Activated naive CD4-positive, alpha-beta T cell treated with Interleukin-2 at 50 U/mL for 16 hours (primary cell): Measurements from ENCODE around the gene FIZ1.

Source experiments
- DNase-seq: peaks from one replicate; pipeline ENCODE4 v3.0.0-alpha.2; 2020

Gene FIZ1

GRCh38 chr19:55635856-55636440 lies 36.6 kb upstream of the FIZ1 start:
- DNase-seq, result no peak

- peak; percentile 10 for DNase-seq
Measured at GRCh38 chr19:55635334-55635717, 36.0 kb upstream of the FIZ1 start.

- no peak for DNase-seq
Measured at GRCh38 chr19:55633861-55634260, 34.5 kb upstream of the FIZ1 start.

- peak; percentile 84 for DNase-seq
Measured at GRCh38 chr19:55632463-55632834, 33.1 kb upstream of the FIZ1 start.

DNA sequence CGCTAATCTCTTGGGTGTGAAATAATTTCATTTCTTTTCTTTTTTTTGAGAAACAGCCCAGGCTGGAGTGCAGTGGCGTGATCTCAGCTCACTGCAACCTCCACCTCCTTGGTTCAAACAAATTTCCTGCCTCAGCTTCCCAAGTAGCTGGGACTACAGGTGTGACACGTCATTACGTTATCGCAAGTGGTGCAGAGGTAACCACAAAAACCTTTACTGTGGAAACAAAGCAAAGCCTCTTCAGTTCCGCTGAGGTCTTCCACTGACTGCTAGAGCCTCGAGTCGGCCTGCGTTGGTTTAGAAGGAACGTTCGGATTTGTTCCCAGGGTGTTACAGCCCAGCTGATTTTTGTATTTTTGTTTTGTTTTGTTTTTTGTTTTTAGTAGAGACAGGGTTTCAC lies 27.0 kb upstream of the FIZ1 start:
- peak; percentile 53 for DNase-seq

GRCh38 chr19:55625004-55625326 lies 25.6 kb upstream of the FIZ1 start:
- no peak for DNase-seq

- DNase-seq, result peak; percentile 91
Measured at GRCh38 chr19:55624109-55625003, 25.0 kb upstream of the FIZ1 start, which contains the start of gene ZNF784. Gene ZNF784 (minus strand): TSS chr19:55624566. CDS start chr19:55624561, 5 bp downstream.

DNA sequence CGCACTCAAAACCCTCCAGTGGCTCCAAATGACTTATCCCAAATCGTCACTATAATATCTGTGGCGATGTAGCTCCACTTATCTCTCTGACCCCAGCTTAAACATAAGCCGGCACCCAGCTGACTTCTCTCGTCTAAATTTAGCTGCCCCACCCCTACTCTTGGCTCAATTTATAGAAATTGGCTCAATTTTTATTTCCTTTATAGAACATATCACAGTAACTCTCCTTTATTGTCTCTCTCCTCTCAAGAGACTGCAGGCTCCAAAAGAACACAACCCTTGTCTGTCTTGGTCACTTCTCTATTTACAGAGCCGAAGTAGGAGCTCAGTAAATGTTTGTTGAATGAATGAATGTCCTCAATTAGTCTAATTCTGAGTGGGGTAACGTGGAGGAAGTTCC lies 24.2 kb upstream of the FIZ1 start:
- no peak for DNase-seq

DNA sequence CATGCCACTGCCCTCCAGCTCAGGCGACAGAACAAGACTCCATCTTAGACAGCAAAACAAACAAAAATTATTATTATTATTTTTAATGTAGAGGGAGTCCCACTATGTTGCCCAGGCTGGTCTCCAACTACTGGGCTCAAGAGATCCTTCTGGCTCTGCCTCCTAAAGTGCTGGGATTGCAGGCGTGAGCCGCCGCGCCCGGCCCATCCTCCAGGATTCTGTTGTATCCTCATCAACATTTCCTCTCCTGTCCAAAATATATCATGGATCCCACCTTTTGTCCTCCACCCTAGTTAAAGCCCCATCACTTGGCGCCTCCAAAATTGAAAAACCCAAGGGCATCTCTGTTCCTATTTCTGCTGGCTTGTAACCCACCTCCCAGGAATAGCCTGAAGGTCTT lies 23.8 kb upstream of the FIZ1 start:
- no peak for DNase-seq

DNA sequence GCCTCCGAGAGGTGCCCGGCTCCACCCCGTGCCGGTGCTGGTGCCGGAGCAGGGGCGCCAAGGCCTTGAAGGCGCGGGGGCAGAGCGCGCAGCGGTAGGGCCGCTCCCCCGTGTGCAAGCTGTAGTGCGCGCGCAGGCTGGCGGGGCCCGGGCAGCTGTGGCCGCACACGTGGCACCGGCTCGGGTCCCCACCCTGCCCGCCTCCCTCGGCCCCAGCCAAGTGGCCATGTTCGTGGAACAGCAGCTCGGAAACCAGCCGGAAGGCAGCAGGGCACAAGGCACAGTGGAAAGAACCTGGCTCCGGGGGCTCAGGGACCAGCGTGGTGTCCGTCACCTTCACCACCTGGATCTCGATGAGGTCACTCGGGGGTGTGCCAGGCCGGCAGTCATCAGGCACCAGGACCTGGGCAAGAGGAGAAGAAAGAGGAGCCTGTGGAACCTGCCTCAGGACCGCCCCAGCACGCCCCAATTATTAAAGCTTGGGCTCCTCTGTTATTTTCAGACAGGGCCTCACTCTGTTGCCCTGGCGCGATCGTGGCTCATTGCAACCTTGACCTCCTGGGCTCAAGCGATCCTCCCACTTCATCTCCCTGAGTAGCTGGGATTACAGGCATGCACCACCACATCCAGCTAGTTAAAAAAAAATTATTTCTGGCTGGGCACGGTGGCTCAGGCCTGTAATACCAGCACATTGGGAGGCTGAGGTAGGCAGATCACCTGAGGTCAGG lies 23.1 kb upstream of the FIZ1 start:
- no peak for DNase-seq

DNA sequence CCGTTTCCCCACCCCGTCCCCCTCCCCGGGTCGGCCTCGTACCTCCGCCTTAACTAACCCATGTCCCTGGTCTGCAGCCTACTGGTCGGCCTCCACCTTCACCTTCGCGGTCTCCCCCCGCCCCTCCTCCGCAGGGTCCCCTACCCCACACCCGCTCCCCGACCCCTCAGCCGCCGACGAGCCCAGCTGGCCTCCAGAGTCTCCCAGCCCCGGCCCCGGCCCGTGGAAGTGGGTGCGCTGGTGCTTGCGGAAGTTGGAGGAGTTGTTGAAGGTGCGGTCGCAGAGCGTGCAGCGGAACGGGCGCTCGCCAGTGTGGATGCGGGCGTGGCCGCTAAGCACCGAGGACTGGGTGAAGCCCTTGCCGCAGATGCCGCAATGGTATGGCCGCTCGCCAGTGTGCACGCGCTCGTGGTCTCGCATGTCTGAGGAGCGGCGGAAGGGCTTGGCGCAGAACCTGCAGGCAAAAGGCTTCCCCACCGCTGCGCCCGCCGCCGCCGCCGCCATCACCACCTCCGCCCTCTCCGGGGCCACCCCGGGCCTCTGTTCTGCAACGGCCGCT lies 22.4 kb upstream of the FIZ1 start:
- DNase-seq, result no peak

- DNase-seq, result no peak
Measured at GRCh38 chr19:55621205-55621672, 21.9 kb upstream of the FIZ1 start.

DNA sequence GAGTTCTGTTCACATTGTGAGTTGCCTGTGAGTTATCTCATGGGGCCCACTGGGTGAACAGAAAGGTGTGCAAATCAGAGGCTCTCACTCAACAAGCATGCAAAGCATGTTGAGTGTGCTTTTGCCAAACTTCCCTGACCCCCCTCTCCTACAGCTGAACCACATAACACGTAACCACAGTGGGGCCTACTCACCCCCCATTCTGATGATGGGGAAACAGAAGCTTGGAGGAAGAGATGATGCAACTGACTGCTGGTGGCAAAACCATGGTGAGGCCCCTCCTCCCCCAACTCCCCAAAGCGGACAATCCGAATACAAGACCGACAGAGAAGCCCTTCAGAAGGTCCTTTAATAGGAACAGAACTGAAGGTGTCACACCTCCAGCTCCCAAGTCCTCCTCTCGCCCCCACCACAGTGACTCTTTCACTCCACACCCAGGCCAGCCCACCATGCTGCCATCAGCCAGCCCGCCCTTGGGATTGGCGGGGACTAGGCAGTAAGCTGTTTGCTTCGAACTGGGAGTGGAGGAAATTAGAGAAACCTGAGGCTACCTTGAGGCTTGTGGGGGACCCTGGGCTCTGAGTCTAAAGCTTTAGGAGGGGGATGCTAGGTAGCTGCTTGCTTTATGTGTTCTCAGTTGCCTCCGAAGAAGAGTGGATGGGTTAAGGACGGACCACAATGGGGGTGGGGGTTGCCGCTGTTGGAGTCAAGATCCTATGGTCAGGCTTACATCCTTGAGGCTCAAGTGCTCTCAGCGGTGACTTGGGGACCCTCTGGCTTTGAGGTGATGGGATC lies 21.3 kb upstream of the FIZ1 start:
- DNase-seq, result no peak

DNA sequence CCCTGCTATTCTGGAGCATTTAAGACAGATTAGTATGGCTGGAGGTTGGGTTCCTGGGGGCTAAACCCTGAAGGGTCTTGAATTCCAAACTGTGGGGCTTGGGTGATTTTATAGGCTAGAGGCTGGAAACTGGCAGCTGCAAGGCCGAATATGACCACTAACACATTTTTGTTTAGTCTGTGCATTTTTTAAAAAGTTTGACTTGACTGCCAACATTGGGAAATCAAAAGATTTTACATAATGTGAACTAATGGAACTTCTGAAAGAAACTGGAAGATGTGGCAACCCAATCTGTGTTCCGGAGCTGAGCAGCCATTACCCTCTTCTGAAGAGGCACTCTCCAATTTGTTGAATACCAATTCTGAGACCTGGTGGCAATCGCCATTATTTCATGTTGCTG lies 20.0 kb upstream of the FIZ1 start:
- DNase-seq, result no peak

DNA sequence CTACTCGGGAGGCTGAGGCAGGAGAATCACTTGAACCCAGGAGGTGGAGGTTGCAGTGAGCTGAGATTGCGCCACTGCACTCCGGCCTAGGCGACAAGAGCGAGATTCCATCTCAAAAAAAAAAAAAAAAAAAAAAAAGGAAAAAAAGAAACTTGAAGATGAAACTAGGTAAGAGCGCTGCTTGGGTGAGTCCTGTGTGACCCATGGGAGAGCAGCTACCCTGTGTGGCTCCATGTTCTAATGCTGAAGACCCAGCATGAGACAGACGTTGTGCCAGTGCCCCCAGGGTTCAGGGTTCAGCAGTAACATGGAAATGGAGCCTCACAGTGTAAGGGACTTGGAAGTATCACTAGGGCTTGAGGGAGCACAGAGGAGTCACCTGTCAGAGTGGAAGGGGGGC lies 19.1 kb upstream of the FIZ1 start:
- no peak for DNase-seq

DNA sequence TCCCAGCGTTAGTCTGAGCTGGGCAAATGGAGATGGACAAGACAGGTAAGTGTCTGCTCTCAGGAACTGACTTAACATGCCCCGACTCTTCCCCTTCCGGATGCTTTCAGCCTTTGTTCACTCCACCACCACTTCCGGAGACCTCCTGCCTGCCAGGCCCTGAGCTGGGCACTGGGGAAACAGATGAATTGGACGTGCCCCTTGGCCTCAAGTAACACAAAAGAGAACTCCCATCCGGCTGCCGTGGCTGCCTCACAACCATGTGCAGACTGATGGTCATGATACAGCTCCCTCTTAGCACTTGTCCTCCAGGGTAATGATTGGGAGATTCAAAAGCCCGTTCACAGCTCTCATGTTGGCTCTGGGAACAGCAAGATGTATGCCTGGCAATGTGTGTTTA lies 18.1 kb upstream of the FIZ1 start:
- no peak for DNase-seq

GRCh38 chr19:55616395-55616875 lies 17.1 kb upstream of the FIZ1 start:
- no peak for DNase-seq

DNA sequence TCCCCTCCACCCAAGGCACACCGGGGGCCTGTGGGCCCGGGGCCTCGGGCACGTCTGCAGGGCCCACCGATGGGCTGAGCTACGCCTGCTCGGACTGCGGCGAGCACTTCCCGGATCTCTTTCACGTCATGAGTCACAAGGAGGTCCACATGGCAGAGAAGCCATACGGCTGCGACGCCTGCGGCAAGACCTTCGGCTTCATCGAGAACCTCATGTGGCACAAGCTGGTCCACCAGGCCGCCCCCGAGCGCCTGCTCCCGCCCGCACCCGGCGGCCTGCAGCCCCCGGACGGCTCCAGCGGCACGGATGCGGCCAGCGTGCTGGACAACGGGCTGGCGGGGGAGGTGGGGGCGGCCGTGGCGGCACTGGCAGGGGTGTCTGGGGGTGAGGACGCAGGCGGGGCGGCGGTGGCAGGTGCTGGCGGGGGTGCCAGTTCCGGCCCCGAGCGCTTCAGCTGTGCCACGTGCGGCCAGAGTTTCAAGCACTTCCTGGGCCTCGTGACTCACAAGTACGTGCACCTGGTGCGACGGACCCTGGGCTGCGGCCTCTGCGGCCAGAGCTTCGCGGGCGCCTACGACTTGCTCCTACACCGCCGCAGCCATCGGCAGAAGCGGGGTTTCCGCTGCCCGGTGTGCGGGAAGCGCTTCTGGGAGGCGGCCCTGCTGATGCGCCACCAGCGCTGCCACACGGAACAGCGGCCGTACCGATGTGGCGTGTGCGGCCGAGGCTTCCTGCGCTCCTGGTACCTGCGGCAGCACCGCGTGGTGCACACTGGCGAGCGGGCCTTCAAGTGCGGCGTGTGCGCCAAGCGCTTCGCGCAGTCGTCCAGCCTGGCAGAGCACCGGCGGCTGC lies 16.5 kb upstream of the FIZ1 start:
- DNase-seq, result no peak

GRCh38 chr19:55614711-55615542 lies 15.6 kb upstream of the FIZ1 start:
- no peak for DNase-seq

- no peak for DNase-seq
Measured at GRCh38 chr19:55613930-55614710, 14.8 kb upstream of the FIZ1 start.
